Panc1 (cell line): Measurements from ENCODE around the gene NHS.

Source experiments
- CTCF ChIP-seq: fragments of 450-650 bp; IDR thresholded peaks from 2 replicates; pipeline ENCODE4 v1.5.1; 2017; ENCODE audit warnings: mild to moderate bottlenecking
- POLR2AphosphoS5 ChIP-seq: IDR thresholded peaks from 2 replicates; pipeline ENCODE4 v1.6.1; 2012; ENCODE audit warnings: mild to moderate bottlenecking, low read depth, low read length, moderate library complexity
- REST ChIP-seq, 2 experiments: IDR thresholded peaks; 2 replicates each; pipeline ENCODE4 v1.6.1; 2011 to 2012; ENCODE audit warnings: low read depth in 2 of 2, control low read depth in 1 of 2, low read length in 1 of 2, mild to moderate bottlenecking in 1 of 2, moderate library complexity in 1 of 2; ENCODE audit not compliant: insufficient read depth in 1 of 2
- TCF7L2 ChIP-seq: IDR thresholded peaks from 2 replicates; pipeline ENCODE4 v1.6.1; 2011; ENCODE audit warnings: mild to moderate bottlenecking, low read depth, low read length, inconsistent platforms

- TF ChIP-seq CTCF (no peak), TCF7L2 (no peak), POLR2AphosphoS5 (no peak), REST (IDR thresholded peaks at IDR 0.05; ENCODE audit: insufficient read depth in 1 of 2, low read depth in 2 of 2, low read length in 1 of 2) (no peak)
These were observed 307.3 kb downstream of the NHS start for GRCh38 chrX:17682259-17682658.
